Bronchial smooth muscle cell (primary cell): Measurements from ENCODE around the gene NRP1. TPM values are rescaled to one million over a fixed set of nuclear protein-coding genes. Genes with fewer than 3 reads are reported as not detected.

Source experiments
- total RNA-seq: library from RNA; depleted of rRNA; stranded (reverse); fragments of >200 nt; gene quantifications from 2 replicates; pipeline ENCODE4 v1.2.1, GENCODE V29; 2014

Gene NRP1
- total RNA-seq, result 204 and 306 TPM in 2 replicates

GRCh38 chr10:33334153-33334804 lies at the start of gene NRP1:
Gene NRP1 (minus strand): TSS chr10:33334667. CDS start chr10:33334382, 285 bp downstream.

